ENCODE results near the gene FBXL20. TPM values are rescaled to one million over a fixed set of nuclear protein-coding genes. Genes with fewer than 3 reads are reported as not detected.
A peak's percentile ranks its signal among the peaks of the same experiment; 100 is the strongest.

The FBXL20 gene
- total and polyA plus RNA-seq, 3 experiments from 2014 or later, result 4.4 to 21.4 (median 20.9) TPM

DNA sequence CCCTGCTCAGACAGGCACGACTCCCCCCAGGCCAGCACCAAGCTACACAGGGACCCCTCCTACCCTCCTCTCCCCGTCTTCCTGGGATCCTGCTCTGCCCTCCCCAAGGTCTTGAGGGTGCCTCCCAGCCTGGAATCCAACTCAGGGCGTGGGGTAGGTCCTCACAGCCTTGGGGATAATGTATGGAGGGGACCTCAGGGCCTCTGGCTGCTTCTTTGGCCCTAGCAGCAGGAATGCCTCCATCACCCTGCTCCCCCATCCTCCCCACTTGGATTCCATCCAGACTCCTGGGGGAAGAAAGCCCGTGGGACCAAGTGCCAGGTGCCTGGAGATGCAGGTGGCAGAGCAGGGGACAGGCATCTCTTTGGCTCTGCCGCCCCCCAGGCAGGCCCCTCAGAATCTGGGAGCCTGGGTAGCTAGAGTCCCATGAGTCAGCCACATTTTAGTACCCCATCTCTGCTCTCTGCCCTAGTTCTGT is 164.9 kb downstream of the FBXL20 start:
- H3K9me3 Mint-ChIP-seq, result no peaks in the 10 kb centered on the region
- ChIA-PET CTCF (interaction anchor here (0.8 to 13.4 kb wide), 7 partner anchors 8 to 253 kb away, joined by 3 to 272 read pairs (median 5); partner anchors contain the start of genes RPL19 and STAC2), POLR2A (interaction anchor here (1.3 kb wide), 2 partner anchors 8 to 37 kb away, joined by 3 to 4 read pairs; partner anchors contain the start of gene RPL19)
- H3K4me1 Mint-ChIP-seq, result peaks cover 33 to 44% (median 42%) of the 10 kb centered on the region in 3 donors
- H3K4me1 ChIP-seq (ENCODE audit: insufficient read depth, low read length), result peaks cover 50% of the 10 kb centered on the region
- no peak for DNase-seq
- no peak overlapping the region for H3K4me3 ChIP-seq (ENCODE audit: low read length)
- H3K27me3 Mint-ChIP-seq, result peaks cover 7 to 9% of the 10 kb centered on the region in 2 donors
- H3K4me3 Mint-ChIP-seq, result no peak overlapping the region
- no peaks in the 10 kb centered on the region for H3K9me3 ChIP-seq (ENCODE audit: low read length)
- H3K27ac ChIP-seq (ENCODE audit: low read depth, low read length), result no peak overlapping the region
- no peaks in the 10 kb centered on the region for H3K36me3 Mint-ChIP-seq
- peak overlapping the region in 5 of 8 donors; percentile 62 to 92 (median 78) for H3K27ac Mint-ChIP-seq
- no peaks in the 10 kb centered on the region for H3K27me3 ChIP-seq (ENCODE audit: insufficient read depth, low read length, poor library complexity, severe bottlenecking)
- H3K36me3 ChIP-seq (ENCODE audit: insufficient read depth, low read length), result no peaks in the 10 kb centered on the region

DNA sequence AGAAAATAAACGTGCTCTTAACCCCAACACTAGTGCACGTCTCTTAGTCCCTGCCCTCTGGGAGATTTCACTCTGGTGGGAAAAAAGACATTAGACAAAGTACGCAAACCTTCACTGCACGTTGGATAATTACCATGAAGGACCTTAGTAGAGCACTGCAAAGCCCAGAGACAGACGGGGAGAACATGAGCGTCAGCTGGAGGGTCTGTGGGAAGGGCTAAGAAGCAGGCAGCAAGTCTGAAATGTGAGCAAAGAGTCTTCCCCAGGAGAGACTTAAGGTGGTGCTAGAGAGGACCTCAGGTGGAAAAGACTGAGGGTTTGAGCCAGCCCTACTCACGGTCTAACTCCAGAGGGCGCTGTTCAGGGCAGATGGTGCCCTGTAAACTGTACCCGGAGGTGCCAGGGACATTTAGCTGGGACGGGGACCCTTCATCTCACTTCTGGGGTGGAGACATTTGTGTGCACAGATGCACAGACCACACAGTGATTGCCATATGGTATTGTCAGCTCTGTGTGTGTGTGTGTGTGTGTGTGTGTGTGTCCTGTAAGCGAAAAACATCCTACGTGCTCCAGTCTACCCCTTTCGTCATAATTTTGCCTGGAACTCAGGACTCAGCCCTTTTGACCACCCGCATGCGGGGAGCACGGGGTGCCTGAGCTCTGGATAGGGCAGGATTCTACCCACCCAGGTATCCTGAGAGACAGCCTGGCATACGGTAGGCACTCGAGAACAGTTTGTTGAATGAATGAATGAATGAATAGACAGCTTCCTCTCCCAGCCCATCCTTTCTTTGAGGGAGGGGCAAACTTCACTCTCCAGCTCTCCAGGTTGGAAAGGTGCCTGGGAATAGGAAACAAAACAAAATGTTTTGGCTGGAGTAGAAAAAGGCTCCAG is 165.6 kb downstream of the FBXL20 start:
- Mint-ChIP-seq H3K27me3 (peaks cover 7 to 13% of the 10 kb centered on the region in 2 donors), H3K9me3 (no peaks in the 10 kb centered on the region), H3K4me3 (peak overlapping the region in 2 of 7 donors; percentile 5 to 26), H3K4me1 (peaks cover 33 to 45% (median 42%) of the 10 kb centered on the region in 3 donors), H3K36me3 (no peaks in the 10 kb centered on the region), H3K27ac (peak overlapping the region; percentile 34 to 93 (median 83))
- Histone ChIP-seq H3K36me3 (ENCODE audit: insufficient read depth, low read length) (no peaks in the 10 kb centered on the region), H3K27me3 (ENCODE audit: insufficient read depth, low read length, poor library complexity, severe bottlenecking) (no peaks in the 10 kb centered on the region), H3K27ac (ENCODE audit: low read depth, low read length) (no peak overlapping the region), H3K9me3 (ENCODE audit: low read length) (no peaks in the 10 kb centered on the region), H3K4me3 (ENCODE audit: low read length) (no peak overlapping the region), H3K4me1 (ENCODE audit: insufficient read depth, low read length) (peaks cover 53% of the 10 kb centered on the region)
- CTCF ChIA-PET, result interaction anchor here (0.6 to 13.4 kb wide), 8 partner anchors 9 to 427 kb away, joined by 3 to 272 read pairs (median 4); partner anchors contain the start of genes RPL19 and STAC2
- POLR2A ChIA-PET, result interaction anchor here (1.3 kb wide), 2 partner anchors 9 to 36 kb away, joined by 3 to 4 read pairs; partner anchors contain the start of gene RPL19
- DNase-seq, result peak; percentile 14 to 62 (median 48)

DNA sequence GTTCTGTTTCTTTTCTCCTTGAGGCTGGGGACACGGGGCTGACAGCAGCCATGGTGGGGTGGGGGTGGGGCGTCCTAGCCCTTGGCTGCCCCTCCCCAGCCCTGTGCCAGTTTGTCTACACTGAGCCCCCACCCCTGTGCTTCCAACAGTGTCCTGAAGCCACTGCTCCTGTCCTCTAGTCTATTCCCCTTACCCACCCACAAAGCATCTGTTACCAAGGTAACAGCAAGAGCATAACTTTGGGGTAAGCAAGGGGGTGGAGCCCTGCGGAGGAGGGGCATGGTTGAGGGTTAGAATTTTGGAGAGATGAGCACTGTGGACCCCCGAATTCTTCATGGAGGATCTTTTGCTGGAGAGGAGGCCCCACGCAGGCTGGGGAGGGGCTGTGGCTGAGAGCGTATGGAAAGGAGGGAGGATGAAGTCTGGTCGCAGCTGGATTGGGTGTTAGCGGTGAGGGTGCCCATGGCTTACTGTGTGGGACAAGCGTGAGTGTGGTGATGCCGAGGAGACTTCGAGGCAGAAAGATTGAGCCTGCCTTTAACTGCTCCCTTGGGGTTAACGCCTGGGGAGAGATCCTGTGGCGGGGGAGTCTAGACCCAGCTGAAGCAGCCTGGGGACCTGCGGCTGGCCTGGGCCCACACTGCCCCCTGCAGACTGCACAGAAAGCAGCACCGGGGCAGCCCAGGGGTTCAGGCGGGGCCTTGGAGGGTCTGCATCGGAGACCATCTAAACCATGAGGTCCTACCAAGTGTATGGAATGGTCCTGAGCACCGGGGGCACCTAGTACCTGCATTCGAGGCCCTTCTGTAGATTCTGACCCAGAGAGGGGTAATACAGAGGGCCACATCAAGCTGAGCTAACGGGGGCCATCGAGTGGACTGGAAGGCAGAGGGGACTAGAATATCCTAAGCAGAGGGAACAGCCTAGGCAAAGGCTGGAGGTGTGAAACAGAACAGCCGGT is 169.6 kb downstream of the FBXL20 start:
- Histone ChIP-seq H3K27me3 (ENCODE audit: insufficient read depth, low read length, poor library complexity, severe bottlenecking) (peaks cover 15% of the 10 kb centered on the region), H3K27ac (ENCODE audit: low read depth, low read length) (no peak overlapping the region), H3K4me3 (ENCODE audit: low read length) (no peak overlapping the region), H3K4me1 (ENCODE audit: insufficient read depth, low read length) (peaks cover 25% of the 10 kb centered on the region), H3K9me3 (ENCODE audit: low read length) (no peaks in the 10 kb centered on the region), H3K36me3 (ENCODE audit: insufficient read depth, low read length) (no peaks in the 10 kb centered on the region)
- CTCF ChIA-PET, result interaction anchor here (0.5 to 4.2 kb wide), 15 partner anchors 9 to 361 kb away, joined by 3 to 51 read pairs (median 6); partner anchors contain the start of genes ARL5C and PLXDC1
- Mint-ChIP-seq H3K36me3 (no peaks in the 10 kb centered on the region), H3K27ac (peak overlapping the region in 7 of 8 donors; percentile 15 to 89 (median 65)), H3K9me3 (no peaks in the 10 kb centered on the region), H3K4me3 (peak overlapping the region in 6 of 7 donors; percentile 6 to 66 (median 47)), H3K27me3 (peaks cover 22 to 36% of the 10 kb centered on the region in 2 donors), H3K4me1 (peaks cover 12 to 21% (median 18%) of the 10 kb centered on the region in 3 donors)
- peak; percentile 51 to 74 (median 59) for DNase-seq
- POLR2A ChIA-PET, result interaction anchor here (0.6 to 1.3 kb wide), 3 partner anchors 23 to 32 kb away, joined by 3 to 8 read pairs (median 4); partner anchors contain the start of gene RPL19

DNA sequence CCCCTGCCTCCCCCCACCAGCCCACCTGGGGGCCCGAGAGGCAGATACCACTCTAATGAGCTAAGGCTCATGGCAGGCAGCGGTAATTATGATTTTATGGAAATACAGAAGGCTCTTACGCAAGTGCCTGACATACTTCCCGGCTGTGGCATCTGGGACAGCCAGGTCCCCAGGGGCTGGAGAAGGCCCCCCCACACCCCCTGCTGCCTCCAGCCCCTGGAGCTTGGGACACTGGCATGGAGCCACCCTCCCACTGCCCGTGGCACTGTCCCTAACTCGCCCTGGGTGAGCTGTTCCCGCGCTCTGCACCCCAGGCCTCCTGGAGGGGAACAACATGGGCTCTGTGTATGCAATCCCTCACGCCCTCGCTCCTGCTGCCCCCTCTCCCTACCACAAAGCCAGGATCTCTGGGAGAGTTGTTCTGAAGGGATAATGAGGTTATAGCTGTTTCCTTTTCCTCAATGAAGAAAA is 170.3 kb downstream of the FBXL20 start:
- Mint-ChIP-seq H3K9me3 (no peaks in the 10 kb centered on the region), H3K4me1 (peaks cover 14 to 20% (median 19%) of the 10 kb centered on the region in 3 donors), H3K36me3 (no peaks in the 10 kb centered on the region), H3K27me3 (peaks cover 27 to 39% of the 10 kb centered on the region in 2 donors), H3K27ac (peak overlapping the region in 1 of 8 donors; percentile 72), H3K4me3 (no peak overlapping the region)
- Histone ChIP-seq H3K27ac (ENCODE audit: low read depth, low read length) (no peak overlapping the region), H3K36me3 (ENCODE audit: insufficient read depth, low read length) (no peaks in the 10 kb centered on the region), H3K4me1 (ENCODE audit: insufficient read depth, low read length) (peaks cover 23% of the 10 kb centered on the region), H3K27me3 (ENCODE audit: insufficient read depth, low read length, poor library complexity, severe bottlenecking) (peaks cover 18% of the 10 kb centered on the region), H3K9me3 (ENCODE audit: low read length) (no peaks in the 10 kb centered on the region), H3K4me3 (ENCODE audit: low read length) (no peak overlapping the region)
- peak in 1 of 5 donors; percentile 36 for DNase-seq
- ChIA-PET CTCF (interaction anchor here (0.8 to 4.2 kb wide), 7 partner anchors 8 to 78 kb away, joined by 3 to 51 read pairs (median 11); no protein-coding TSS in a partner anchor), POLR2A (interaction anchor here (1.3 kb wide), 1 partner anchor 31 kb away, joined by 8 read pairs; the partner anchor contains the start of gene RPL19)

DNA sequence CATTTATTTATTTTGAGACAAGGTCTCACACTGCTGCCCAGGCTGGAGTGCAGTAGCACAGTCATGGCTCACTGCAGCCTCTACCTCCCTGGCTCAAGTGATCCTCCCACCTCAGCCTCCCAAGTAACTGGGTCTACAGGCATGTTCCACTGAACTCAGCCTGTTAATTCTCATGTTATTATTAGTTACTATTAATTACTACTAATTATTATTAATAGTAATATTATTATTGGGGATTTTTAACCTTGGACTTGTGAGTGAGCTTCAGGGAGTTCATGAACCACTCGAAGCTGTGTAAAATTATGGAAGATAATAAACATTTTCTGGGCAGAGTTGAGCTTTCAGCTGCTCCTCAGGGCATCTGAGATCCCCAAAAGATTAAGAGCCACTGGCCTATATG is 171.1 kb downstream of the FBXL20 start:
- ChIA-PET POLR2A (no interaction called here), CTCF (interaction anchor here (1.3 to 4.2 kb wide), 4 partner anchors 9 to 77 kb away, joined by 3 to 51 read pairs (median 24); no protein-coding TSS in a partner anchor)
- Histone ChIP-seq H3K4me1 (ENCODE audit: insufficient read depth, low read length) (peaks cover 17% of the 10 kb centered on the region), H3K27ac (ENCODE audit: low read depth, low read length) (no peak overlapping the region), H3K27me3 (ENCODE audit: insufficient read depth, low read length, poor library complexity, severe bottlenecking) (peaks cover 21% of the 10 kb centered on the region), H3K36me3 (ENCODE audit: insufficient read depth, low read length) (no peaks in the 10 kb centered on the region), H3K9me3 (ENCODE audit: low read length) (no peaks in the 10 kb centered on the region), H3K4me3 (ENCODE audit: low read length) (no peak overlapping the region)
- Mint-ChIP-seq H3K9me3 (no peaks in the 10 kb centered on the region), H3K36me3 (no peaks in the 10 kb centered on the region), H3K27me3 (peaks cover 29 to 43% of the 10 kb centered on the region in 2 donors), H3K27ac (no peak overlapping the region), H3K4me1 (peaks cover 14 to 17% (median 16%) of the 10 kb centered on the region in 3 donors), H3K4me3 (no peak overlapping the region)
- DNase-seq, result peak in 1 of 5 donors; percentile 6

DNA sequence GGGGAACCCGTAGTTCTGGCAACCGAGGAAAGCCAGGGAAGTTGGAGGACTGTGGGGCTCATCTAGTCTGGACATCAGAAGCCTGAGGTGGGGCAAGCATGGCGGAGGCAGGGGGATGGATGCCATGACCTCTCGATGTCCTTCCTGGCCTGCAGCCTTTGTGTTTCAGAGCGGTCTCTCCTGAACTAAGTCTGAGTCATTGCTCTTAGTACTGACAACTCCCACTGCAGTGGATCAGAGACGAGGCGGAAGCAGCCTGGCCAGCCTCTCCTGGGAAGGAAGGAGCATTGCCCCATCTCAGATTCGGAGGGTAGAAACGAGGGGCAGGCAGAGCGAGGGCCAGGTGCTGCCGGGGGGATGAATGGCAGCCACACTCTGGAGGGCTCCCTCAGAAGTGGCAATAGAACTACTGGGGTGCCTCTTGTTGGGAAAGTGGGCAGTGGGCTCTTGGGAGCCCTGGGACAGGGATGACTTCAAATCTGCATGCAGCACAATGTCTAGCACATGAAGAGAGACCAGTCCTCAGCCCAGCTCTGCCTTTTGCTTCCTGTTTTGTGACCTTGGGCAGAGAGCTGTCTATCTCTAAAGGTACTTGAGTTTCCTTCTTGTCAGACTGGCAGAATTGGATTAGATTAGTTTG is 172.0 kb downstream of the FBXL20 start:
- Mint-ChIP-seq H3K9me3 (no peaks in the 10 kb centered on the region), H3K27me3 (peaks cover 30 to 46% of the 10 kb centered on the region in 2 donors), H3K36me3 (no peaks in the 10 kb centered on the region), H3K27ac (peak overlapping the region in 1 of 8 donors; percentile 7), H3K4me1 (peaks cover 15 to 20% (median 15%) of the 10 kb centered on the region in 3 donors), H3K4me3 (no peak overlapping the region)
- Histone ChIP-seq H3K4me1 (ENCODE audit: insufficient read depth, low read length) (peaks cover 17% of the 10 kb centered on the region), H3K27ac (ENCODE audit: low read depth, low read length) (no peak overlapping the region), H3K36me3 (ENCODE audit: insufficient read depth, low read length) (no peaks in the 10 kb centered on the region), H3K27me3 (ENCODE audit: insufficient read depth, low read length, poor library complexity, severe bottlenecking) (peaks cover 21% of the 10 kb centered on the region), H3K4me3 (ENCODE audit: low read length) (no peak overlapping the region), H3K9me3 (ENCODE audit: low read length) (no peaks in the 10 kb centered on the region)
- no peak for DNase-seq
- ChIA-PET CTCF (interaction anchor here (1.3 to 4.2 kb wide), 4 partner anchors 10 to 22 kb away, joined by 3 to 51 read pairs (median 20); no protein-coding TSS in a partner anchor), POLR2A (no interaction called here)
